Suprapubic skin (tissue), 4 donors: ENCODE measurements around the gene ZNF683.
A peak's percentile ranks its signal among the peaks of the same experiment; 100 is the strongest.

Experiments used
- POLR2A ChIP-seq, 2 donors: fragments of 450-650 bp; IDR thresholded peaks; one replicate each; pipeline ENCODE4 v1.6.1; 2017; ENCODE audit warnings: antibody characterized with exemption in 2 of 2, mild to moderate bottlenecking in 2 of 2, moderate library complexity in 2 of 2
- POLR2AphosphoS5 ChIP-seq, 3 donors: sonication (generic); formaldehyde crosslinking; IDR thresholded peaks; one replicate each; pipeline ENCODE4 v1.6.1; 2017; ENCODE audit warnings: antibody characterized with exemption in 3 of 3
- TF ChIP-seq, protein P1 (sequence below), 2 donors: fragments of 200-600 bp in 1 of 2; fragments of 450-650 bp in 1 of 2; sonication (generic) in 1 of 2; IDR thresholded peaks; one replicate each; pipeline ENCODE4 v1.5.1; 2016 to 2019; ENCODE audit warnings: antibody characterized with exemption in 2 of 2, mild to moderate bottlenecking in 1 of 2, moderate library complexity in 1 of 2

DNA sequence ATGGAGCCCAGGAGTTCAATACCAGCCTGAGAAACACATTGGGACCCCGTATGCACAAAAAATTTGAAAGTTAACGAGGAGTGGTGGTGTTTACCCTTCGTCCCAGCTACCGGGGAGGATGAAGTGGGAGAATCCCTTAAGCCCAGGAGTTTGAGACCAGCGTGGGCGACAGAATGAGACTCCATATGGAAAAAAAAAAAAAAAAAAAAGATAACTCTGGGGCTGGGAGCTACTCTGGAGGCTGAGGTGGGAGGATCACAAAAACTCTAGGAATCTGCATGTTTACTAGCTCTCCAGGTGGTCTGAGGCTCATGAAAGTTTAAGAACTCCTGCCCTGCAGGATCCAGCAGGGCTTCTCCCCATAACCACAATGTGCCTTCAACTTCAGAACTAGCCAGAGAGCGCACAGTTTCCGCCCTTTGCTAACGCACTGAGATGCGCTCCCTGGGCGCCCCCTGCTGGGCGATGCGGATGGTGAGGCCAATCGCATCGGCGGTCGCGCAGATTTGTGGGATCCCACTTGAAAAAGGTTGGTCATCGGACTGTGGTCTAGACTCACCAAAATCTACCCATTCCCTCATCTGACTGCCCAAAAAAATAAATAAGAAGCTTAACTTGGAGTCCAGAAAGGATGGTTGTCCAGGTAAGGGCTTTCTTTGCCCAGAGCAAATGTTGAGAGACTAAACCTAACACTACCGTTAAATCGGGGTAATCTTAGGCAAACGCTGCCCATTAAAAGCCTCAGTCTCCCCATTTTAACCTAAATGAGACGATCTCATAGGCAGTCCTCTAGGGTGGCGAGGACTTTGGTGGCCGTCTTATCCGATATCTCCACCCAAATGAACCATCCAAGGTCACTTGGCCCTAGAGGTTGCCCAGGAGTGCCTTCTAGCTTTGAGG lies 8.8 kb downstream of the ZNF683 start:
- TF ChIP-seq POLR2A (IDR thresholded peaks at IDR 0.05): no peak
- TF ChIP-seq POLR2AphosphoS5 (IDR thresholded peaks at IDR 0.05): no peak
- TF ChIP-seq, protein P1, sequence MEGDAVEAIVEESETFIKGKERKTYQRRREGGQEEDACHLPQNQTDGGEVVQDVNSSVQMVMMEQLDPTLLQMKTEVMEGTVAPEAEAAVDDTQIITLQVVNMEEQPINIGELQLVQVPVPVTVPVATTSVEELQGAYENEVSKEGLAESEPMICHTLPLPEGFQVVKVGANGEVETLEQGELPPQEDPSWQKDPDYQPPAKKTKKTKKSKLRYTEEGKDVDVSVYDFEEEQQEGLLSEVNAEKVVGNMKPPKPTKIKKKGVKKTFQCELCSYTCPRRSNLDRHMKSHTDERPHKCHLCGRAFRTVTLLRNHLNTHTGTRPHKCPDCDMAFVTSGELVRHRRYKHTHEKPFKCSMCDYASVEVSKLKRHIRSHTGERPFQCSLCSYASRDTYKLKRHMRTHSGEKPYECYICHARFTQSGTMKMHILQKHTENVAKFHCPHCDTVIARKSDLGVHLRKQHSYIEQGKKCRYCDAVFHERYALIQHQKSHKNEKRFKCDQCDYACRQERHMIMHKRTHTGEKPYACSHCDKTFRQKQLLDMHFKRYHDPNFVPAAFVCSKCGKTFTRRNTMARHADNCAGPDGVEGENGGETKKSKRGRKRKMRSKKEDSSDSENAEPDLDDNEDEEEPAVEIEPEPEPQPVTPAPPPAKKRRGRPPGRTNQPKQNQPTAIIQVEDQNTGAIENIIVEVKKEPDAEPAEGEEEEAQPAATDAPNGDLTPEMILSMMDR (IDR thresholded peaks at IDR 0.05): peak; percentile 64 to 87
